ENCODE measurements around the gene BCL6.

DNA sequence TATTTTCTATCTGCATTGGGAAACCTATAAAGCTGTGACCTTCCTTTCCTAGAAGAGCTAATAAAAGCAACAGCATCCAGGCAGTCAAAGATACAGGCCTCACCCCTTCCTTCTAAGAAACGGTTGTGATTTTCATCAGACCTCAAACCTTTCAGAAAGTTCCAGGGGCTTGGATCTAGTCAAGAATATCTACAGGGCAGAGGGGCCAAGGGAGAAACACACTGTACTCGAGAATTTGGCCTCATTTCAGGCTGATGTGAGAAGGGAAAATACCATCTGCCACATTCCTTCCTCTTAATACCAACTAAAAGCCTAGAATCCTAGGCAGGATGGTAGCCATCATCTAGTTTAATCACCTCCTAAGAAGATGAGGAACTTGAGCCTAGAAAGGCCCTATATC, 24.5 kb upstream of the BCL6 start:
- no peak for TF ChIP-seq TAF1 (IDR thresholded peaks at IDR 0.05; ENCODE audit: borderline replicate concordance, insufficient read depth, low read length)
- no peak for TF ChIP-seq POLR2AphosphoS5 (IDR thresholded peaks at IDR 0.05; ENCODE audit: low read depth, low read length)
- TF ChIP-seq, protein P1, sequence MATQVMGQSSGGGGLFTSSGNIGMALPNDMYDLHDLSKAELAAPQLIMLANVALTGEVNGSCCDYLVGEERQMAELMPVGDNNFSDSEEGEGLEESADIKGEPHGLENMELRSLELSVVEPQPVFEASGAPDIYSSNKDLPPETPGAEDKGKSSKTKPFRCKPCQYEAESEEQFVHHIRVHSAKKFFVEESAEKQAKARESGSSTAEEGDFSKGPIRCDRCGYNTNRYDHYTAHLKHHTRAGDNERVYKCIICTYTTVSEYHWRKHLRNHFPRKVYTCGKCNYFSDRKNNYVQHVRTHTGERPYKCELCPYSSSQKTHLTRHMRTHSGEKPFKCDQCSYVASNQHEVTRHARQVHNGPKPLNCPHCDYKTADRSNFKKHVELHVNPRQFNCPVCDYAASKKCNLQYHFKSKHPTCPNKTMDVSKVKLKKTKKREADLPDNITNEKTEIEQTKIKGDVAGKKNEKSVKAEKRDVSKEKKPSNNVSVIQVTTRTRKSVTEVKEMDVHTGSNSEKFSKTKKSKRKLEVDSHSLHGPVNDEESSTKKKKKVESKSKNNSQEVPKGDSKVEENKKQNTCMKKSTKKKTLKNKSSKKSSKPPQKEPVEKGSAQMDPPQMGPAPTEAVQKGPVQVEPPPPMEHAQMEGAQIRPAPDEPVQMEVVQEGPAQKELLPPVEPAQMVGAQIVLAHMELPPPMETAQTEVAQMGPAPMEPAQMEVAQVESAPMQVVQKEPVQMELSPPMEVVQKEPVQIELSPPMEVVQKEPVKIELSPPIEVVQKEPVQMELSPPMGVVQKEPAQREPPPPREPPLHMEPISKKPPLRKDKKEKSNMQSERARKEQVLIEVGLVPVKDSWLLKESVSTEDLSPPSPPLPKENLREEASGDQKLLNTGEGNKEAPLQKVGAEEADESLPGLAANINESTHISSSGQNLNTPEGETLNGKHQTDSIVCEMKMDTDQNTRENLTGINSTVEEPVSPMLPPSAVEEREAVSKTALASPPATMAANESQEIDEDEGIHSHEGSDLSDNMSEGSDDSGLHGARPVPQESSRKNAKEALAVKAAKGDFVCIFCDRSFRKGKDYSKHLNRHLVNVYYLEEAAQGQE (IDR thresholded peaks at IDR 0.05; ENCODE audit: insufficient read depth in 1 of 2, low read depth in 2 of 2, low read length in 2 of 2), result no peak
- no peak for TF ChIP-seq SIN3A (IDR thresholded peaks at IDR 0.05; ENCODE audit: borderline replicate concordance, insufficient read depth, low read length)
- TF ChIP-seq FOXP2 (optimal IDR thresholded peaks at IDR 0.05; ENCODE audit: borderline replicate concordance, extremely low read depth, extremely low read length, insufficient read depth), result no peak

Measured in PFSK-1 (cell line).